GM23338 (cell line): ENCODE measurements around the gene NINL. TPM values are rescaled to one million over a fixed set of nuclear protein-coding genes. Genes with fewer than 3 reads are reported as not detected.

Experiments used
- ATAC-seq: fragments of 200-7000 bp; cut with Tn5 transposase; 3 replicates; pipeline ENCODE4 v1.9.1; 2020
- DNase-seq: peaks from one replicate; pipeline ENCODE4 v3.0.0-alpha.2; 2015; ENCODE audit warnings: low spot score
- H2AFZ ChIP-seq: fragments of 200-600 bp; sonication (generic); 2 replicates; pipeline ENCODE4 v1.8.0; 2016; ENCODE audit warnings: antibody characterized with exemption, mild to moderate bottlenecking, moderate library complexity
- H3F3A ChIP-seq: fragments of 200-600 bp; sonication (generic); replicated peaks from 2 replicates; pipeline ENCODE4 v1.8.0; 2017; ENCODE audit warnings: antibody characterized with exemption, mixed run types, low read depth
- H3K27ac ChIP-seq: fragments of 200-600 bp; sonication (generic); 2 replicates; pipeline ENCODE4 v1.6.1; 2016; ENCODE audit warnings: low read depth
- H3K27me3 ChIP-seq: fragments of 200-600 bp; sonication (generic); 2 replicates; pipeline ENCODE4 v1.8.0; 2016; ENCODE audit warnings: mild to moderate bottlenecking, mixed run types, moderate library complexity; ENCODE audit not compliant: insufficient read depth
- H3K36me3 ChIP-seq: fragments of 200-600 bp; sonication (generic); 2 replicates; pipeline ENCODE4 v1.8.0; 2016; ENCODE audit warnings: mild to moderate bottlenecking; ENCODE audit not compliant: insufficient read depth
- H3K4me1 ChIP-seq: fragments of 200-600 bp; sonication (generic); 2 replicates; pipeline ENCODE4 v1.8.0; 2016; ENCODE audit warnings: mild to moderate bottlenecking, moderate library complexity; ENCODE audit not compliant: insufficient read depth
- H3K4me2 ChIP-seq: fragments of 200-600 bp; sonication (generic); 2 replicates; pipeline ENCODE4 v1.7.1; 2017; ENCODE audit warnings: mixed run types
- H3K4me3 ChIP-seq: fragments of 200-600 bp; sonication (generic); 2 replicates; pipeline ENCODE4 v1.6.1; 2016; ENCODE audit warnings: mixed run types
- H3K79me2 ChIP-seq: fragments of 200-600 bp; sonication (generic); replicated peaks from 2 replicates; pipeline ENCODE4 v1.8.0; 2017; ENCODE audit warnings: mild to moderate bottlenecking; ENCODE audit not compliant: insufficient read depth
- H3K9me2 ChIP-seq: fragments of 200-600 bp; sonication (generic); 2 replicates; pipeline ENCODE4 v1.8.0; 2017; ENCODE audit not compliant: insufficient read depth
- H4K20me1 ChIP-seq: fragments of 200-600 bp; sonication (generic); replicated peaks from 2 replicates; pipeline ENCODE4 v1.8.0; 2017; ENCODE audit warnings: mild to moderate bottlenecking; ENCODE audit not compliant: insufficient read depth
- H3K27ac Mint-ChIP-seq: 2 replicates; pipeline ENCODE4 v1.8.0; 2020; ENCODE audit warnings: inconsistent platforms, mild to moderate bottlenecking, moderate library complexity, mixed read lengths
- H3K27me3 Mint-ChIP-seq: 3 replicates; pipeline ENCODE4 v1.8.0; 2022; ENCODE audit warnings: low read depth, mild to moderate bottlenecking, moderate library complexity, mixed read lengths, inconsistent platforms; ENCODE audit not compliant: insufficient read depth, poor library complexity
- H3K36me3 Mint-ChIP-seq: 3 replicates; pipeline ENCODE4 v1.8.0; 2021; ENCODE audit warnings: low read depth, mild to moderate bottlenecking, inconsistent platforms, moderate library complexity, mixed read lengths
- H3K4me1 Mint-ChIP-seq: 3 replicates; pipeline ENCODE4 v1.8.0; 2020; ENCODE audit warnings: mild to moderate bottlenecking, inconsistent platforms, mixed read lengths
- H3K4me3 Mint-ChIP-seq: 3 replicates; pipeline ENCODE4 v1.8.0; 2021; ENCODE audit warnings: moderate library complexity, mild to moderate bottlenecking, inconsistent platforms, mixed read lengths
- H3K9me3 Mint-ChIP-seq: 3 replicates; pipeline ENCODE4 v1.8.0; 2020; ENCODE audit warnings: moderate library complexity, mild to moderate bottlenecking, inconsistent platforms, mixed read lengths
- CREB1 ChIP-seq: fragments of 250-450 bp; sonication (Bioruptor Pico); IDR thresholded peaks from 2 replicates; pipeline ENCODE4 v1.5.0; 2020; ENCODE audit warnings: low read depth, mild to moderate bottlenecking, moderate library complexity
- EZH2 ChIP-seq: fragments of 200-600 bp; sonication (generic); IDR thresholded peaks from one replicate; pipeline ENCODE4 v1.8.0; 2017; ENCODE audit warnings: antibody characterized with exemption, mild to moderate bottlenecking, low read depth; ENCODE audit not compliant: unreplicated experiment
- JUNB ChIP-seq: IDR thresholded peaks from one replicate; pipeline ENCODE4 v1.6.1; 2016; ENCODE audit warnings: antibody characterized with exemption; ENCODE audit not compliant: unreplicated experiment
- NANOG ChIP-seq: IDR thresholded peaks from 2 replicates; pipeline ENCODE4 v1.6.1; 2016; ENCODE audit warnings: antibody characterized with exemption, borderline replicate concordance
- POLR2AphosphoS5 ChIP-seq: IDR thresholded peaks from 2 replicates; pipeline ENCODE4 v1.6.1; 2016; ENCODE audit warnings: antibody characterized with exemption, low read depth
- ZNF462 ChIP-seq: fragments of 250-450 bp; sonication (Bioruptor Pico); IDR thresholded peaks from 2 replicates; pipeline ENCODE4 v1.5.0; 2020; ENCODE audit warnings: mild to moderate bottlenecking, moderate library complexity
- polyA plus RNA-seq: library from polyadenylated mRNA; unstranded; fragments of >200 nt; fragmentation: Nextera tagmentation; extraction: Ambion mirVana; gene quantifications from 2 replicates; pipeline ENCODE4 v1.2.1, GENCODE V29; 2016
- total RNA-seq: library from RNA; depleted of rRNA; stranded (reverse); fragments of >200 nt; shearing (Covaris generic); gene quantifications from 2 replicates; pipeline ENCODE4 v1.2.3, GENCODE V29; 2014
- TF ChIP-seq, protein P1 (sequence below): IDR thresholded peaks from one replicate; pipeline ENCODE4 v1.6.1; 2018; ENCODE audit warnings: antibody characterized with exemption; ENCODE audit not compliant: unreplicated experiment

NINL gene
- total and polyA plus RNA-seq, 2 experiments from 2014 or later: 18.0 to 31.2 TPM

GRCh38 chr20:25422032-25422431, 163.3 kb downstream of the NINL start (continued):
- no peak for TF ChIP-seq ZNF462
- no peak for TF ChIP-seq NANOG
- no peak for TF ChIP-seq EZH2
- no peak for TF ChIP-seq CREB1
- TF ChIP-seq POLR2AphosphoS5: no peak

- Mint-ChIP-seq H3K4me3 (no peak overlapping the region), H3K27ac (no peak overlapping the region), H3K36me3 (peaks cover 91% of the 10 kb centered on the region), H3K4me1 (no peaks in the 10 kb centered on the region), H3K9me3 (peaks cover 2% of the 10 kb centered on the region; the same call in 2 of the 3 replicates), H3K27me3 (no peaks in the 10 kb centered on the region)
- Histone ChIP-seq H3K9me2 (no peaks in the 10 kb centered on the region), H3K79me2 (peaks cover 14% of the 10 kb centered on the region), H4K20me1 (no peaks in the 10 kb centered on the region; the same call in 1 of the 2 replicates), H3K36me3 (peaks cover 45% of the 10 kb centered on the region), H3K27ac (no peak overlapping the region), H3K4me2 (no peak overlapping the region), H3K4me1 (no peaks in the 10 kb centered on the region), H3F3A (no peaks in the 10 kb centered on the region), H2AFZ (no peak overlapping the region), H3K4me3 (no peak overlapping the region), H3K27me3 (no peaks in the 10 kb centered on the region)
- ATAC-seq (no peak), DNase-seq (no peak)
- TF ChIP-seq, protein P1, sequence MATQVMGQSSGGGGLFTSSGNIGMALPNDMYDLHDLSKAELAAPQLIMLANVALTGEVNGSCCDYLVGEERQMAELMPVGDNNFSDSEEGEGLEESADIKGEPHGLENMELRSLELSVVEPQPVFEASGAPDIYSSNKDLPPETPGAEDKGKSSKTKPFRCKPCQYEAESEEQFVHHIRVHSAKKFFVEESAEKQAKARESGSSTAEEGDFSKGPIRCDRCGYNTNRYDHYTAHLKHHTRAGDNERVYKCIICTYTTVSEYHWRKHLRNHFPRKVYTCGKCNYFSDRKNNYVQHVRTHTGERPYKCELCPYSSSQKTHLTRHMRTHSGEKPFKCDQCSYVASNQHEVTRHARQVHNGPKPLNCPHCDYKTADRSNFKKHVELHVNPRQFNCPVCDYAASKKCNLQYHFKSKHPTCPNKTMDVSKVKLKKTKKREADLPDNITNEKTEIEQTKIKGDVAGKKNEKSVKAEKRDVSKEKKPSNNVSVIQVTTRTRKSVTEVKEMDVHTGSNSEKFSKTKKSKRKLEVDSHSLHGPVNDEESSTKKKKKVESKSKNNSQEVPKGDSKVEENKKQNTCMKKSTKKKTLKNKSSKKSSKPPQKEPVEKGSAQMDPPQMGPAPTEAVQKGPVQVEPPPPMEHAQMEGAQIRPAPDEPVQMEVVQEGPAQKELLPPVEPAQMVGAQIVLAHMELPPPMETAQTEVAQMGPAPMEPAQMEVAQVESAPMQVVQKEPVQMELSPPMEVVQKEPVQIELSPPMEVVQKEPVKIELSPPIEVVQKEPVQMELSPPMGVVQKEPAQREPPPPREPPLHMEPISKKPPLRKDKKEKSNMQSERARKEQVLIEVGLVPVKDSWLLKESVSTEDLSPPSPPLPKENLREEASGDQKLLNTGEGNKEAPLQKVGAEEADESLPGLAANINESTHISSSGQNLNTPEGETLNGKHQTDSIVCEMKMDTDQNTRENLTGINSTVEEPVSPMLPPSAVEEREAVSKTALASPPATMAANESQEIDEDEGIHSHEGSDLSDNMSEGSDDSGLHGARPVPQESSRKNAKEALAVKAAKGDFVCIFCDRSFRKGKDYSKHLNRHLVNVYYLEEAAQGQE: no peak
- no peak for TF ChIP-seq EZH2
- no peak for TF ChIP-seq JUNB
- no peak for TF ChIP-seq ZNF462
Observed at GRCh38 chr20:25421102-25421501, 164.2 kb downstream of the NINL start.
